ENCODE results near the gene ADSS2.

ADSS2 gene

GRCh38 chr1:244394346-244394745 lies 57.4 kb downstream of the ADSS2 start:
- Histone ChIP-seq H3K9me2 (replicated peaks; ENCODE audit: low read depth, low read length) (no peaks in the 10 kb centered on the region), H3K9ac (ENCODE audit: low read depth, low read length, poor library complexity, severe bottlenecking) (no peak overlapping the region), H3K79me2 (ENCODE audit: insufficient read depth, low read length) (no peaks in the 10 kb centered on the region), H3K4me3 (ENCODE audit: low read length, poor library complexity, severe bottlenecking) (no peak overlapping the region), H3K36me3 (ENCODE audit: insufficient read depth, low read length) (no peaks in the 10 kb centered on the region), H4K20me1 (ENCODE audit: insufficient read depth, low read length, poor library complexity, severe bottlenecking) (no peaks in the 10 kb centered on the region), H2AFZ (ENCODE audit: low read length) (no peak overlapping the region), H3K4me1 (ENCODE audit: insufficient read depth, low read length, poor library complexity, severe bottlenecking) (no peaks in the 10 kb centered on the region), H3F3A (ENCODE audit: low read depth) (no peaks in the 10 kb centered on the region), H3K9me3 (ENCODE audit: insufficient read depth, low read depth, low read length) (no peaks in the 10 kb centered on the region), H3K4me2 (ENCODE audit: low read depth, low read length, poor library complexity, severe bottlenecking) (no peak overlapping the region), H3K27me3 (ENCODE audit: insufficient read depth, low read length, poor library complexity, severe bottlenecking) (no peaks in the 10 kb centered on the region)
- TF ChIP-seq EZH2phosphoT487 (IDR thresholded peaks at IDR 0.05; ENCODE audit: borderline replicate concordance) (no peak), CTCF (conservative IDR thresholded peaks at IDR 0.05; ENCODE audit: low read length) (no peak)

GRCh38 chr1:244393604-244394176 lies 58.0 kb downstream of the ADSS2 start:
- Histone ChIP-seq H3K9me2 (replicated peaks; ENCODE audit: low read depth, low read length) (no peaks in the 10 kb centered on the region), H3K79me2 (ENCODE audit: insufficient read depth, low read length) (no peaks in the 10 kb centered on the region), H3K27me3 (ENCODE audit: insufficient read depth, low read length, poor library complexity, severe bottlenecking) (no peaks in the 10 kb centered on the region), H4K20me1 (ENCODE audit: insufficient read depth, low read length, poor library complexity, severe bottlenecking) (no peaks in the 10 kb centered on the region), H2AFZ (ENCODE audit: low read length) (no peak overlapping the region), H3K9ac (ENCODE audit: low read depth, low read length, poor library complexity, severe bottlenecking) (no peak overlapping the region), H3K36me3 (ENCODE audit: insufficient read depth, low read length) (no peaks in the 10 kb centered on the region), H3F3A (ENCODE audit: low read depth) (no peaks in the 10 kb centered on the region), H3K9me3 (ENCODE audit: insufficient read depth, low read depth, low read length) (no peaks in the 10 kb centered on the region), H3K4me3 (ENCODE audit: low read length, poor library complexity, severe bottlenecking) (no peak overlapping the region), H3K4me1 (ENCODE audit: insufficient read depth, low read length, poor library complexity, severe bottlenecking) (no peaks in the 10 kb centered on the region), H3K4me2 (ENCODE audit: low read depth, low read length, poor library complexity, severe bottlenecking) (no peak overlapping the region)
- no peak for TF ChIP-seq EZH2phosphoT487 (IDR thresholded peaks at IDR 0.05; ENCODE audit: borderline replicate concordance)
- no peak for TF ChIP-seq CTCF (conservative IDR thresholded peaks at IDR 0.05; ENCODE audit: low read length)

- Histone ChIP-seq H3K9me2 (replicated peaks; ENCODE audit: low read depth, low read length) (no peaks in the 10 kb centered on the region), H4K20me1 (ENCODE audit: insufficient read depth, low read length, poor library complexity, severe bottlenecking) (no peaks in the 10 kb centered on the region), H3K27me3 (ENCODE audit: insufficient read depth, low read length, poor library complexity, severe bottlenecking) (no peaks in the 10 kb centered on the region), H3K9me3 (ENCODE audit: insufficient read depth, low read depth, low read length) (no peaks in the 10 kb centered on the region), H3K4me1 (ENCODE audit: insufficient read depth, low read length, poor library complexity, severe bottlenecking) (no peaks in the 10 kb centered on the region), H3K4me2 (ENCODE audit: low read depth, low read length, poor library complexity, severe bottlenecking) (no peak overlapping the region), H3K36me3 (ENCODE audit: insufficient read depth, low read length) (no peaks in the 10 kb centered on the region), H3K79me2 (ENCODE audit: insufficient read depth, low read length) (no peaks in the 10 kb centered on the region), H3F3A (ENCODE audit: low read depth) (no peaks in the 10 kb centered on the region), H3K4me3 (ENCODE audit: low read length, poor library complexity, severe bottlenecking) (no peak overlapping the region), H2AFZ (ENCODE audit: low read length) (no peak overlapping the region), H3K9ac (ENCODE audit: low read depth, low read length, poor library complexity, severe bottlenecking) (no peak overlapping the region)
- no peak for TF ChIP-seq EZH2phosphoT487 (IDR thresholded peaks at IDR 0.05; ENCODE audit: borderline replicate concordance)
- TF ChIP-seq CTCF (conservative IDR thresholded peaks at IDR 0.05; ENCODE audit: low read length), result no peak
Observed at GRCh38 chr1:244391761-244392160, 59.9 kb downstream of the ADSS2 start.

Measured in Loucy (cell line).